DMS114 treated with DMSO at 0.1 percent for 48 hours (cell line): ENCODE measurements around the gene C2CD3.
"Not testable (repeated sequence)": the region's sequence is repeated elsewhere in the genome, so short reads cannot be mapped to it uniquely, and the experiment has no call there.

Experiments used
- DNase-seq: peaks from one replicate; lab custom pipeline; 2025; ENCODE audit not compliant: unreplicated experiment; lab: John Stamatoyannopoulos, UW

The C2CD3 gene

GRCh38 chr11:74005721-74006517 lies 164.9 kb downstream of the C2CD3 start:
- DNase-seq: no peak

DNA sequence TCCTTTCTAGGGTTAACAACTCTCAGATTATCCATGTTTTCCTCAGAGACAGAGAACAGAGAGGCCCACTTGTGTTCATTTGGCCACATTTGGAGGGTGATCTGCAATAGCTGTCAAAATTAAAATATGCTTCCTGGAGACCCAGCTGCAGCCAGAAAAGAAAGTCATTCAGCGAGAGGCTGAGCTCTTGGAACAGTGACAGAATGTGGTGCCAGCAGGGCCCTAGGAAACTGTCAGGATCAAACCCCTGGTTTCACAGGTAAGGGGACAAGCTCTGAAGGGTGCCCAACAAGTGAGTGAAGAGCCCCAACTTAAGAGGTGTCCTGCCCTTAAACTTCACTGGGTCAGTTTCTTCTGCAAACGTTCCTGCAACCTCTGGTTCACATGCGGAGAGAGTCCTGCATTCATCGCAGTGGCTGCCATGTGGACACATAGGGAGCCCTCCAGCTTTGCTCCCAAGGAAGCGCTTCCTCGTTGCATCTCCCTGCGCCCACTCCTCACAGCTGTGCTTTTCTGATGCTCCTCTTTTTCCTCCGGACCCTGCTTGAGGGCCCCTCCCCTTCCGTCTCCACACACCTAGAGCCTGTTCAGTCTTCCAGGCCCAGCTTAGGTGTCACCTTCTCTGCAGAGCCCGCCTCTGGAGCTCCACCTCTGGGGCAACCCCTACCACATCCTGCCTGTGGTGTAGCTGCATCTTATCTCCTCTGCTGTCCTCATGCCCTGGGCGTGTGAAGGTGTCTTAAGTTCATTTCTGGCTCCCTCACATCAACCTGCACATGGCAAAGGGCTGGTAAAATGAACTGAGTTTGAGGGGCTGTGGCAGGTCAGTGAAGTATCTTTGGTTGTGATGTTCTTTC lies 165.8 kb downstream of the C2CD3 start:
- DNase-seq: no peak

DNA sequence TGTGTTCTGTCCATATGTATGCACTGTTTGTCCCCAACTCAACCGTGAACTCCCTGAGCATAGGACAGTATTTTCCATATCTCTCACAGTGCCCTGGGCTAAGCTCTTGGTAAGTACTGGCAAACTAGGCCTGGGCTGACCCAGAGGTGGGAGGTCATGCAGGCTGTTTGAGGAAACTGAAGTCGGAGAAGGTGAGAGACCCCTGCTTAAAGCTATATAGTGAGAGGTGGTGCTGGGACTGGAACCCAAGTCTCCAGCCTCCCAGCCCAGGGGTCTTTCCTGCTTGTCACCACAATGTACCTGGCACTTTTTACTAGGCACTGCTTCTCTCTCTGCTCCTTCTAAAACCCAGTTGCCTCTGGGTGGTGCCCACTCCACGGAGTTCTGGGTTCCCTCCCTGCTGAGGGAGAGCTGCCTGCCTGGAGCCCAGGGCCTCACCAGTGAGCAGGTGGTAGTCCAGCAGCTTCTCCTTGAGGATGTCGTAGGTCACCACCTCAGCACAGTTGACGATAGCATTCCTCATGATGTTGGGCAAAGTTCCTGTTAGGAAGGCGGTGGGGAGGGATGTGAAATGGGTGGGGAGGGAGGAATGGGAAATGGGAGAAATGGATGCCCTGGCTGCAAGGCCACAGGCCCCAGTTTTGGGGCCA lies 166.6 kb downstream of the C2CD3 start:
- no peak for DNase-seq

DNA sequence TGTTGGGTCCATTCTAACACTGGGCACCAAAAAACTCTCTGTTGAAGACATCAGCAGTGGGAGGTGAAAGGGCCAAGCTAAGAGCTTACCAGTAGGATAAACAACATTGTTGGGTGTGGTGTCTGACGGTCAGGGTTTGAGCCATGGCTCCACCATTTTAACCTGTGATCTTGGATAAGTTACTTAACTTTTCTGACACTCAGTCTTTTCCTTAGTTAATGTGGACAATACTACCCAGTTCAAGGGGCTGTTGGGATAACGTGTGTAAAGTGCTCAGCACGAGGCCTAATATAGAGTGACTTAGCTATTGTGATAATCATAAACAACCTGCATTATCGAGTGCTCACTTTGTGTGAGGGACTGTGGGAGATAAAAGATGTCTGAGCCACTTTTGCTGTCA lies 168.0 kb downstream of the C2CD3 start:
- DNase-seq: no peak

DNA sequence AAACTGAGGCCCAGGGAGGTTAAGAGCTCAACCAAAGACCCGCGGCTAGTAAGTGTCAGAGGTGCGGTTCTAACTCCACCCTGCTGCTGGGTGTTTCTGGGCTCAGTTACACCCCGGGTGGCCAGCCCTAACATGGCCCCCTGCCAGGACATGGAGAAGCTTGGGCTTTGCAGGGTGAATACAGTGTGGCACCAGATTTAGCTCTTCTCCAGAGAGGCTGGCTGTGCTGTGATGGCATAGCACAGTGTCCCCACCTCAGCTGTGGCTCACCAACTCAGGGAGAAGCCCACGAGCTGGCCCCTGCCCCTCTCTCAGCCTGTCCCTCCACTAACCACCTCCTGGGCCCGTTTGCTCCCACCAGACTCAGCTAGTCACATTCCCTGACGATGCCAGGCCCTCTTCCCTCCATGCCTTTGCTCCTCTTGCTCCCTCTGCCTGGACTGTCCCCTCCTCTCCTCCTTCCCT lies 168.9 kb downstream of the C2CD3 start:
- DNase-seq: no peak

- no peak for DNase-seq
Observed at GRCh38 chr11:74000307-74001133, 170.3 kb downstream of the C2CD3 start.

DNA sequence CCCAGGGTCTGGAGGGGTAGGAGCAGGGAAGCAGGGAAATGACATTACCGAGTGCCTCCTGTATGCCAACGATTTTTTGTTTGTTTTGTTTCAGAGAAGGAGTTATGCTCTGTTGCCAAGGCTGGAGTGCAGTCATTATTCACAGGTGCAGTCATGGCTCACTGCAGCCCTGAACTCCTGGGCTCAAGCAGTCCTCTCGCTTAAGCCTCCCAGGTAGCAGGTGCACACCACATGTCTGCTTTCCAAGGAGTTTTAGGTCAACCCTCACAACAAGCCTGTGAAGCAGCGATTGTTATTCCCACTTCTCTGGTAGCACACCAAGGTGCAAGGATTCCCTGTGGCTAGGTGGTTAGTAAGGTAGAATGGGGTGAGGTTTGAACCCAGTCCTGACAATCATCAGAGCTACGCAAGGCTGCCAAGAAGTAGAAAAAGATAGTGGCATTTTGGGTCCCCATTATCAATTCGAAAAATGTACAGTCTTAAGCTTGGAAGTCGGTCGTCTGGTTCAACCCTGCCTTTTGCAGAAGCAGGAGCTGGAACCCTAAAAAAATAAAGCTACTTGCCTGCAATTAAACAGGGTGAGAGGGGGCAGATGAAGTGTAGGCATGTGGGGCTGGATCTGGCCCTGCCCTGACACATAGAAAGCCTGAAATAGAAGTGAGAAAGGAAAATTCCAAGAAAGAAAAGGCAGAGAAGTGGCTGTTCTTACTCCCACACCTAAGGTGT lies 171.1 kb downstream of the C2CD3 start:
- no peak for DNase-seq

DNA sequence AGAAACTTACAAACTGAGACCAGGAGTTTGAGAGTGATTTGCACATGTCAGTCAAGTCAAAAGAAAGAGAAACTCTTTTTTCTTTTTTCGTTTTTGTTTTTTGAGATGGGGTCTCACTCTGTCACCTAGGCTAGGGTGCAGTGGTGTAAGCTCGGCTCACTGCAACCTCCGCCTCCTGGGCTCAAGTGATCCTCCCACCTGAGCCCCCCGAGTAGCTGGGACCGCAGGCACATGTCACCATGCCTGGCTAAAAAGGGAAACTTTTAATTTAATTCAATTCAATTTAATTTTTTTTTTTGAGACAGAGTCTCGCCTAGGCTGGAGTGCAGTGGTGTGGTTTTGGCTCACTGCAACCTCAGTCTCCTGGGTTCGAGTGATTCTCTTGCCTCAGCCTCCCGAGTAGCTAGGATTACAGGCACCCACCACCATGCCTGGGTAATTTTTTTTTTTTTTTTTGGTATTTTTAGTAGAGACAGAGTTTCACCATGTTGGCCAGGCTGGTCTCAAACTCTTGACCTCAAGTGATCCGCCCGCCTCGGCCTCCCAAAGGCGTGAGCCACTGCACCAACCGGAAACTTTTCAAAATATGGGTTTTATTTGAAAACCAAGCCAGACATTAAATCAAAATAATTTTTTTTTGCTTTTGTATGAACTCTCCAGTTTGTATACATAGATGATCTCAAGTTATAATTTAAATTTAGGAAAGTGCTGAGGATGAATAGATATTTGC lies 171.8 kb downstream of the C2CD3 start:
- DNase-seq: no peak

GRCh38 chr11:73997120-73997770 lies 173.6 kb downstream of the C2CD3 start:
- DNase-seq: no peak

DNA sequence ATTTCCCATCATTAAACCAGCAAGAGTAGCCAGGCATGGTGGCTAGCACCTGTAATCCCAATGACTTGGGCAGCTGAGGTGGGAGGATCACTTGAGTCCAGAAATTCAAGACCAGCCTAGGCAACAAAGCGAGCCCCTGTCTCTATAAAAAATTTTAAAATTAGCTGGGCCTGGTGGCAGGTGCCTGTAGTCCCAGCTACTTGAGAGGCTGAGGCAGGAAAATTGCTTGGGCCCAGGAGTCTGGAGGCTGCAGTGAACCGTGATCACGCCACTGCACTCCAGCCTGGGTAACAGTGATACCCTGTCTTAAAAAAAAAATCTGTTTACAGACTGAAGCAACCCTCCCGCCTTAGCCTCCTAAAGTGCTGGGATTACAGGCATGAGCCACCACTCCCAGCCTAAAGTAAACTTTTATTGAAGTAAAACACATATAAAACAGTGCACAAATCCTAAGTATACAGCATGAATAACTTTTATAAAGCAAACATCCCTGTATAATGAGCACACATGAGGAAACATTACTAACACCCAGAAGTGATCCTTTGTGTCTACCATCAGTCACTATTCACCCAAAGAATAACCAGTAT lies 174.5 kb downstream of the C2CD3 start:
- DNase-seq: no peak

DNA sequence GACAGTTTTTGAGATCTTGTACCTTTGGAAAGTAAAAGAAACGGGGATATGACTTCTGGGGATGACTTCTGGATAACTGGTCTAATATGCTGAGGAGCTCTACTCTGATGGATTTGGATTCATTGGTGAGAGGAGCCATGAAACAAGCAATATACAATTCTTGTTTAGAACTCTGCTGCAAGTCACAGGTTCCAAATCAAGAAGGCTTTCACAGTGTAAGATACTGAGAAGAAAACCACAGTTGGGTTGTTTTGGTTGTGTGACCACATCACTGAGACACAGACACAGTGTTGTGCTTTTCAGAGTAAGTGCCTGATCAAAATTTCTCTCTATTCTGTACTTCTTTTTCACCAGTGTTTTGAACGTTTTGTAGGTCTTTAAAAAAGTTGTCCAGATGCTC lies 175.1 kb downstream of the C2CD3 start:
- DNase-seq: no peak

DNA sequence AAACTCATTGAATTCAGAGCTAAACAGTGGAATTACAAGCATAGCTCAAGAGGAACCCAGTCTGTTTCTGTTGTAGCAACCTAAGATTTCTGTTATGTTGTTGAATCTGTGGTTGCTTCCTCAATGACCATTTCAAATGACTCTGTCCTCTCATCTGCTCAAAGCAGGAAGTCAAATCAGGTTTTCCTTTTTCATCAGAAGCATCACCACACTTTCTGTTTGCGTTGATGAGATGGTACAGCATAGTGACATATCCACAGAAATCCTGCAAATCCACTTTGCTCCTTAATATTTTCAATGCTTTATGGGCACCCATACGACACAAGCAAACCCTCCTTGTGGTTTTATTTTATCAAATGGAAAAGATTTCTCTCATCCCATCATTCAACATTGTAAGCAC lies 175.6 kb downstream of the C2CD3 start:
- no peak for DNase-seq

- DNase-seq: no peak
Observed at GRCh38 chr11:73991471-73992006, 179.3 kb downstream of the C2CD3 start.

- no peak for DNase-seq
Observed at GRCh38 chr11:73990730-73991129, 180.1 kb downstream of the C2CD3 start.

- no peak for DNase-seq
Observed at GRCh38 chr11:73989156-73989555, 181.6 kb downstream of the C2CD3 start.

DNA sequence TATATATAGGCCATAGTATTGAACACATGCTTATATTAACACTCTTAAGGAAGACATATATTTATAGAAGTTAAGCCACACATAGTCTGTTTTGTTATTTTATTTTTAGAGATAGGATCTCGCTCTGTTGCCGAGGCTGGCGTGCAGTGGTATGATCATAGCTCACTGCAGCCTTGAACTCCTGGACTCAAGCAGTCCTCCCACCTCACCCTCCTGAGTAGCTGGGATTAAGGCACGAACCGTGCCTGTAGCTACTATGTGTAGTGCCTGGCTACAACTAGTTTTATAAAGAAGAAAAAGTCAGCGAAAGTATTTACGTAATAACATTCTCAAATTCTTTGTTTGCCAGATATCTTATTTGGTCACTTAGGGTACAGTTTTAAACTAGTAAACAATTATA lies 182.6 kb downstream of the C2CD3 start:
- DNase-seq: no peak

- DNase-seq: not testable (repeated sequence)
Observed at GRCh38 chr11:73985661-73986060, 185.1 kb downstream of the C2CD3 start.
